Fibroblast of skin of scalp (primary cell): ENCODE data around the gene SNX13.

Source experiments
- DNase-seq: peaks from one replicate; pipeline ENCODE4 v3.0.0-alpha.2; 2013

Gene SNX13

DNA sequence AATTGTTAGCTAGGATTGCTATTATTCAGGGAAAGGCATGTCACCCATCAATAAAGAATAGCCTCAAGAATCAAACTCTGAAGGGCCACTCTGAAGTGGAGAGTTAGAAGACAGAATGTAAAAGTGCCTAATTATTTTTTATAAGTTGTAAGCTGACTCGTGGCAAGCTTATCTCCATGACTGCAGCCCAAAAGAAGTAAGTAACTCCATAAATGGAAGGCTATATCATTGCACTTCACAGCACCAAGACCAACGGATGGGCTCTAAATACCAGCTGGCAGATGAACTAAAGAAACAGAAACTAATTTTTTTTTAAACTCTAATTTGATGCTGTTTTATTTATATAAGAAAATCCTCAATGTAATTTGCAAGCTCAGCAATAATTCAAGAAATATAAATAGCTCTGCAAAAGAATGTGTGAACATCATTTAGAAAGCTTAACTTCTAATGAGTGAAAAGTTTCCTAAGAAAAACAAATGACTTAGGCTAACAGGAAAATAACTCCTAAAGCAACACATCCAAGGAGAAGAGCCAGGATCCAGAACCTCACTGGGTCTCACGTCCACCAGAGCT lies 165.5 kb downstream of the SNX13 start:
- DNase-seq = no peak

DNA sequence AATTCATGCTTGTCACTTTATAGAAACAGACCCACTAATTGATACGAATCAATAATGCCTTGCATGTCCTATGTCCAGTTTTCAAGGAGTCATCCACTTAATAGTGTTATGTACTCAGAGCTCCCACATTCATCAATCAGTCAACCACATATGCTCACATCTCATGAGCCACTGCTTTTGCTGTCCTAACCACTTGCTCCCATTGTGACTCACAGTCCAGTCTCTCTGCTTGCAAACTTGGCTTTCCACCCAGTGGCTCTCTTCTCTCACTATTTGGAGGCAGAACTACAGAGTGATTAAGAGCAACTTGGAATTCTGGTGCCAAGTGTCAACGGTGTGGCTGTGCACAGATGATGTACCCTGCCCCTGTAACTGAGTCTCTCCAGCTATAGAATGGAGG lies 166.0 kb downstream of the SNX13 start:
- peak; percentile 69 for DNase-seq

DNA sequence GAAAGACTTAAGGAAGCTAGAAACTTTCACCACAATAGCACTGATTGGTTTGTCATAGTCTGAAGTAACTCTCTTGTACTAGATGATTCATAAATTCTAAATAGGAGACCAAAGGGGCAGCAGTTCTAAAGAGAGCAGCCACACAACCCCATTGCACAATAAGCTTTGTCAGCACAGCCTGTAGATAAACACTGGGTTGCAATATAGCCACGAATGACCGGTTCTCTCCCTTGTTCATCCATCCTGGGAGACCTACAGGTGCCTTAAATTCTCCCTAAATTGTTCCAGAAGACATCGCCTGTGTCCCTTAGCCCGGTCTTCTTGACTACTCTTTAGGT lies 167.0 kb downstream of the SNX13 start:
- DNase-seq = peak; percentile 71

DNA sequence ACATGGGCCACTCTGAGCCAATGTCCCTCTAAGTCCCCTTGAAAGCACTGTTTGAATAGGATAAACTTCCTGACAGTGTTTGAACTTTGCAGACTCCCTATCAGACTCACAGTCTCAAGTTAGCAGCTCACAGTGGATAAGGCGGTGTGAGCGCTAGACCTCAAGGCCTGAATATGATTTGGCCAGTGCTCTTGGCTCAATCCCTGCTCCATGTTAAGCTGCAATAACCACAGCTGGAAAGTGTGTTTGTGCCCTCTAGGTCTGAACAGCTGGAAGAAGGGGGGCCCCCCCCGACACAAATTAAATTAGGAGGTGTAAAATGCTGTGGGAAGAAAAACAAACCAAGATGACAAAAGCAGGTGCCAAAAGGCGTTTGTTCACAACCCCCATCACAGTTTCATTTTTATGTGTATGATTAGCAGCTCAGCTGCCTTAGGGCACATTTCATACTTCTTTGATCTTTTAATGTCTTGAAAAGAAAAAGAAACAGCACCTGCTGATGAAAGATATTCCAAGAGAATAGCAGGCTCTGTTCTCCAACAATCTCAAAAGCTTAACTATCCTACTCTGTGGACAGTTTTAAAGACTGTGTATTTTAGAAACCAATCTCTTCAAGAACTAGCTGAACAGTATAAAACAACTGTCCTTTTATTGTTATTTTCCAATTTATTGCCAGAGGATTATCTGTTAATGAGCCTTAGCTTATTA lies 167.6 kb downstream of the SNX13 start:
- DNase-seq = no peak

DNA sequence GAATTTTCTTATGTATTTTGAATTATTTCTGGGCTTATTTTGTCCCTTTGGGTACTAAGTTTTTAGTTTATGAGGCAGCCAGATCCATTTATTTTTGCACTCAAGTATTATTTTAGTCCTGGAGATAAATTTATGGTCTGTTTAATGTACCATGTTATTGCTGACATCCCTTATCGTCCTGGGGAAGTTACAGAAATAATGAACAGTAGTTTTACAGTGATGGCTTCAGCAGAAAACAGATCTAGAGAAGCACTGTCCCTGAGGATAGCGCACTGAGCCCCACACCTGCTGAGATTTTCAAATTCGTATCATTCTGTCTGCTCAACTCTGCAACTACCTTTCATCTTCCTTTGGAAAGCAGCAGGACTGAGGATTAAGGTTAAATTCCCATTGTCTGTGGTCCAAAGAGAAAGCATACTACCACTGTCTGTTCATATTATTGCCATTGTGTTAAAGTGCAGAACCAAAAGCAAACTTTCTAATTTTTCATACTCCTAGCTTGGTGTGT lies 168.3 kb downstream of the SNX13 start:
- DNase-seq = no peak

DNA sequence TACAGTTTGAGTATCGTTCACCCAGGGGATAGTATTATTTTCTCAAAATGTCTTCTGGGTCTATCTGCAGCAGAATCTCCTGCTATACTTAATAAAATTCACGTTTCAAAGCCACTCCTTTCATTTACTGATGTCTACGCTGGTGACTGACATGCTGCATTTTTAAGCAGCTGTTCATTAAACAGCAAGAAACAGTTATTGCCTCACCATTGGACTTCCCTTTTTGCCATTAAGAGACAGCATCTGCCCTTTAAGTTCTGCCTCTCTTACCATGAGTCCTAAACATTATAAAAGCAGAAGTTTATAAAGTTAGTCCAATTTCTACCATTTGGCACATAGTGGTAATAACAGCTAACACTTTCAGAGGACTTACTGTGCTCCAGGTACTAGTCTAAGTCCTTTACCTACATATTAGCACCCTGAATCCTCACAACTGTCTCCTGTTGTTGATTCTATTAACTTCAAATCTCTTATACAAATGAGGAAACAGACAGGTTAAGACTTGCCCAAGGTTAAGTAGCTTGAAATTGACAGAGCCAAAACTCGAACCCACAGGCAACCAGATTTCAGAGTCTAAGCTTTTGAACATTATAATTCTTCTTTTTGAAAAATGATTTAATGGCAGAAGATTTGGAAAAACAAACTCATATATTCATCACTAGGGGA lies 169.5 kb downstream of the SNX13 start:
- DNase-seq = no peak

DNA sequence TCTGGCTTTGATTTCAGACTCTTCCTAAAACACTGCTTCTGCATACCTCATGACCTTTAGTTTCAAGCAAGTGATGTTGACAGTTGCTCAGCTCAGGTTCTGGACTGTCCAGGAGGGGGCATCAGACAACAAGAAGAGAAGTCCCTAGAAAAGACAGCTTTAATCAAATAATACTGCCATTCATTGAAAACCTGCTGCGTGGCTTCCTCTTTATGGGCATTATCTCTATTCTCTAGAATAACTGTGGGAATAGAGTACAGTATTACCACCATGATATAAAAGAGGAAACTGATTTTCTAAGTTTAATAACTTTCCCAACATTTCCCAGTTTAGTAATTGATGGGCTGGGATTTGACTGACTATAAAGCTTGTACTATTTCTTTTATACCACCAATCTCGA lies 170.4 kb downstream of the SNX13 start:
- peak; percentile 73 for DNase-seq

DNA sequence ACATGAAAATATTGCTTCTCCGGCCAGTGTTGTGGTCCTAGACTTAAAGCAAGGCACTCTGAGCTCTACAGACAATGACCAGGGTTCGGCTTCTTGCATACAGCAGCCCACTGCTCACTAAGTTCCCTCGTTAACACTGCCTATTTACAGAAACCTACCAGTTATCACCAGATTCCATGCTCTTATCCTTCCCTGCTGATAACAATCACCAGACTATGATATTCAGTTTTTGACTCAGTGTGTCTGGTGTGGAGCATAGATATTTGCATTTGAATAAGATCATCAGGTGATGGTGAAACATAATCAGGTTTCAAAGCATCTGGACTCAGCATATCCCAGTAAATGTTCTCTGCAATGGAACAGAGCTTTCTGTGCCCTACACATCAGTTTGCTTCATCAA lies 182.3 kb downstream of the SNX13 start:
- DNase-seq = no peak

DNA sequence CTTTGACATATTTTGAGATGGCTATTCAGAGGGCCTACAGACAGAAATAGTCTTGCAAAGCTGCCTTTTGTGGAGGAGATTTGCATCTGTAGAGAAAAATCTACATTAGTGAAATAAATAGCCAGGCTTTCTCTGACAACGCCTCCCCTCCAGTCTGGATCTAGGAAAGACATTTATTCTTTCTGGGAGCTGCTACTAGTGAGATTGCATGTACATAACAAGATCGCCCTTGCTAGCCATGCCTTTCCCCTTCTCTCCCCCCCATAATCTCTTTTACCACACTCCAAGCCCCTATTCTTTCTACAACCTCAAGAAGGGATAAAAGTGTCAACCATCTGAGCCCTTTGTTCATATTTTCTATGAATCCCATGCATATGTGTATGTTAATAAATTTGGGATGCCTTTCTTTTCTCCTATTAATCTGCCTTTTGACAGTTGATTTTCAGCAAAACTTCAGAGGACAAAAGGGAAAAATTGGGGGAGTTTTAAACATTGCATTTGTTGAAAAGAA lies 194.2 kb downstream of the SNX13 start:
- DNase-seq = no peak

DNA sequence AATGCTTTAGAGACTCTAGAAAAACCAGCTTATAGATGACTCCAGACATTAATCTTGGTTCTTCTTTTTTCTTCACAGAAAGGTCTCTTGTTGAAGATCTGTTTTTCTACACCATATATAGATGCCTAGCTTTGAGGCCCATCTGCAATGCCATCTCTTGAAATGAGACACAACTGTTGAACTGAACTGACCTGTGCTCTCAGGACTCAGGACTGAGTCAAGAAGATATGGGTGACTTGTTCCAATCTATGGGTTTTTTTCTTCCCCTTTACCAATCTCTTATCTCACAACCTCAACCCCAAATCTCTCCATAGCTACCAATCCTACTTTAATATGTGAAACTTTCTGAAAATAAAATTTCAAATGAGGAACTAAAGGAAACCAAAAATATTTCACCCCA lies 194.7 kb downstream of the SNX13 start:
- no peak for DNase-seq

DNA sequence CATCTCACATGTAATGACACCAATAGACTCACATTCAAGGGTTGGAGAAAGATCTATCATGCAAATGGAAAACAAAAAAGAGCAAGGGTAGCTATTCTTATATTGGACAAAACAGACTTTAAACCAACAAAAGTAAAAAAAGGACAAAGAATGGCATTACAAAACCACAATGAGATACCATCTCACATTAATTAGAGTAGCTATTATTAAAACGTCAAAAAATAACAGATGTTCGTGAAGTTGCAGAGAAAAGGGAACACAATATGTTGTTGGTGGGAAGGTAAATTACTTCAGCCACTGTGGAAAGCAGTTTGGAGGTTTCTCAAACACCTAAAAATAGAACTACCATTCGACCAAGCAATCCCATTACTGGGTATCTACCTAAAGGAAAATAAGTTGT lies 197.0 kb downstream of the SNX13 start:
- DNase-seq = no peak

DNA sequence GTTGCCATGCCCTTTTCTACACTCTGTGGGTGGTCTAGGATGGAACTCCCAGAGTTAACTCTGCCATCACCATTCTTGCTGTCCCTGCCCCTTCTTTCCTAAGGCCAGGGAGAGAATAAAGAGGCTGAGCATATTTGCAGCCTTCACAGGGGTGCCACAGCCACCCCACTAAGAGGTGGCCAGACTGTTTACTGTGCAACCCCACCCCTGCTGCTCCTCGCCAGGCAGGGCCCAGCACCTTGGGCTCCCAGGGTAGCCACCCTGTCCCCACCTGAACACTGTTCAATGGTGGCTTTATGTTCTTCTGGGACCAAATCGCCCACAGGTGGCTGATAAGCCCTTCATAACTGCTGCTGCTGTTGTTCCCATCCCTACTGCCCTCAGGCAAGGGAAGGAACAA lies 198.9 kb downstream of the SNX13 start:
- no peak for DNase-seq
